ENCODE data around the gene GSTM1.
"Not testable (repeated sequence)": the region's sequence is repeated elsewhere in the genome, so short reads cannot be mapped to it uniquely, and the experiment has no call there.

The GSTM1 gene

DNA sequence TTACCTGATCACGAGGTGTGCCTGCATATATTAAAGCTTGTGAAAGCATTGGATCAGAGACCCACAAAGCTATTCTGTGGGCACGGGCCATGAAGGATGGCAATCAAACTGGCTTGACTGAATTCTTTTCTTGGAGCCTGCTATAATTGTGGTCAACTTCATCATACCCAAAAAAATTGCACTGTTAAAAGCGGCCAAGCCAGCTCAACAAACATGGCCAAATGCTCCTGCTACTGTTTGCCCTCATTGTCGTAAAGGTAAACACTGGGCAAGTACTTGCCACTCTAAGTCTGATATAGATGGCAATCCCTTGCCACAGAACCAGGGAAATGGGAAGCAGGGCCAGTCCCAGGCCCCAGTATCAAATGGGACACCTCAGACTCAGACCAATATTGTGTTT, 17.8 kb downstream of the GSTM1 start:
- no peak for TF ChIP-seq ZNF274 (IDR thresholded peaks at IDR 0.05; ENCODE audit: low read depth, low read length)
- no peak overlapping the region for H3K4me3 ChIP-seq (ENCODE audit: low read length)

DNA sequence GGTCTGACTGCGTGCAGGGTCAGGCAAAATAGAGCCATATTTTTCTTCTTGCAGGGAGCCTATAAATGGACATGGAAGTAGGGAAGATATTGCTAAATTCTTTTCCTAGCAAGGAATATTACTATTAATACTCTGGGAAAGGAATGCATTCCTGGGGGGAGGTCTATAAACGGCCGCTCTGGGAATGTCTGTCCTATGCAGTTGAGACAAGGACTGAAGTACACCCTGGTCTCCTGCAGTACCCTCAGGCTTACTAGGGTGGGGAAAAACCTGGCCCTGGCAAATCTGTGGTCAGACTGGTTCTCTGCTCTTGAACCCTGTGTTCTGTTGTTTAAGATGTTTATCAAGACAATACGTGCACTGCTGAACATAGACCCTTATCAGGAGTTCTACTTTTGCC, 21.3 kb downstream of the GSTM1 start:
- not testable (repeated sequence) for H3K4me3 ChIP-seq (ENCODE audit: low read length)

DNA sequence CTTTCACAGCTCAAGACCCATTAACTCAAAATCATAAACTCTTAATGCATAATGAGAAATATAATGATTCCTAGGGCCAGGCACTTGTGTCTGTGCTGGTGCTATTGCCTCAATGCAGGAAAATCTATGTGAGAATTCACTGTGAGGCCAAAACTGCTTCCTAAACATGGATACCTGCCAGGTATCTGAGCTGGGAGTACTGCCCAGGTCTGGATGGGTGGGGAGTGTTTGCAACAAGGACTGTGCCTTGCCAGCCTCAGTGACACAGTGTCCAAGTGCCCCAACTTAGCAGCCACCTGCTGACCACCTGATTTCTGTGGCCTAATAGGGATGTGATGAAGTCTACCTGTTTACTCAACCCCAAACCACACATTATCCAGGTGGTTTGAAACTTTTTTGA, 22.2 kb downstream of the GSTM1 start:
- not testable (repeated sequence) for H3K4me3 ChIP-seq (ENCODE audit: low read length)

DNA sequence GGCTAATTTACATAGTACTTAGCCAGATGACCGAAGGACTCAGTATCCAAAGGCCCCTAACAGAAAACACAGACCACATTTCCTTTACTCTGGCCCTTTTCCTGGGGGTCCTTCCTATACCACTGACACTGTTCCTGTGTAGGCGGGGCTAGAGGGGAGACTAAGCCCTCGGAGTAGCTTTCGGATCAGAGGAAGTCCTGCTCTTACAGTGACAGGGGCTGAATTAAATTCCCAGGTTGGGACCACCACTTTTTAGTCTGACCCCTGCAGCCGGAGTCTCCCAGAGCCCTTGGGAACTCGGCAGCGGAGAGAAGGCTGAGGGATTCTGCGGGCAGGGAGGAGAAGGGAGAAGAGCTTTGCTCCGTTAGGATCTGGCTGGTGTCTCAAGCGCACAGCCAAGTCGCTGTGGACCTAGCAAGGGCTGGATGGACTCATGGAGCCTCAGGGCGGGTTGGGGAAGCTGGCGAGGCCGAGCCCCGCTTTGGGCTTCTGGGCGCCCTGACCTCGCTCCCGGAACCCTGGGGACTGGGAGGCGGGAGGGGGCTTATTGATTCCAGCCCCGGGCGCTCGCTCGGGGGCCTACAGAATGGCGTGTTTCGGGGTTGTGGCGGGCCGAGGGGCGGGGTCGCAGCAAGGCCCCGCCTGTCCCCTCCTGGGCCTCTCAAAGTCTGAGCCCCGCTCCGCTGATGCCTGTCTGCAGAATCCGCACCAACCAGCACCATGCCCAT, 24.1 kb downstream of the GSTM1 start, which contains the start of gene GSTM5:
TSS of gene GSTM5 (plus strand) at position 659 of the 728 bp plus-strand sequence. CDS start at position 721, 62 bp downstream.
- H3K4me3 ChIP-seq (ENCODE audit: low read length), result not testable (repeated sequence)

DNA sequence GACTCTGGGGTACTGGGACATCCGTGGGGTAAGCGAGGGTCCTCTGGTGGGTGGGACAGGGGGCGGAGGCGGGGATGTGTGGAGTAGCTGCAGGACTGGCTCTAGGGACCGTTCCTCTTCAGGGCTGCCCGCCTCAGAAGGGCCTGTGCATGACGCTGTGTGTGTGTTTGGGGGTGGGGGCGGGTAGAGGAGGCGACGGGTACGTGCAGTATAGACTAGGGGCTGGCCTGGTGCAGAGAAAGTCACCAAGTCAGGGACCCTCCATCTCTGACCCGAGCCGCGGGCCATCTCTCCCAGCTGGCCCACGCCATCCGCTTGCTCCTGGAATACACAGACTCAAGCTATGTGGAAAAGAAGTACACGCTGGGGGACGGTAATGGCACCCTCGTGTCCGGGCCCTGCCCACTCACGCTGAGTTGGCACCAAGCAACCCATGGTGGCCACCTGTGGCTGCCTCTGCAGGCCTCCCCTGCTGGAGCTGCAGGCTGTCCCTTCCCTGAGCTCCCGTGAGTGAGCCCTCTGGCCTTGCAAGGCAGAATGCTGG, 24.8 kb downstream of the GSTM1 start:
- no peak overlapping the region for H3K4me3 ChIP-seq (ENCODE audit: low read length)
- TF ChIP-seq ZNF274 (IDR thresholded peaks at IDR 0.05; ENCODE audit: low read depth, low read length), result no peak

DNA sequence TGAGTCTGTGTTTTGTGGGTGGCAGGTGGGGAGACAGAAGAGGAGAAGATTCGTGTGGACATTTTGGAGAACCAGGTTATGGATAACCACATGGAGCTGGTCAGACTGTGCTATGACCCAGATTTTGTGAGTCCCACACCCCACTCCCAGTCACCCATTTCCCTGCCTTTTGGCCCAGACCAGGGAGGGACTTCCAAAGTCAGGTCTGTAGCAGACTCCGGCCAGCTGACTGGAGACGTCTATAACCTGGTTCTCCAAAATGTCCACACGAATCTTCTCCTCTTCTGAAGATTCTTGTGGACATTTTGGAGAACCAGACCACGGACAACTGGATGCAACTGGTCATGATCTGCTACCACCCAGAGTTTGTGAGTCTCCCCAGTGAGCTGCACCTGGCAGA, 26.0 kb downstream of the GSTM1 start:
- no peak for TF ChIP-seq ZNF274 (IDR thresholded peaks at IDR 0.05; ENCODE audit: low read depth, low read length)

DNA sequence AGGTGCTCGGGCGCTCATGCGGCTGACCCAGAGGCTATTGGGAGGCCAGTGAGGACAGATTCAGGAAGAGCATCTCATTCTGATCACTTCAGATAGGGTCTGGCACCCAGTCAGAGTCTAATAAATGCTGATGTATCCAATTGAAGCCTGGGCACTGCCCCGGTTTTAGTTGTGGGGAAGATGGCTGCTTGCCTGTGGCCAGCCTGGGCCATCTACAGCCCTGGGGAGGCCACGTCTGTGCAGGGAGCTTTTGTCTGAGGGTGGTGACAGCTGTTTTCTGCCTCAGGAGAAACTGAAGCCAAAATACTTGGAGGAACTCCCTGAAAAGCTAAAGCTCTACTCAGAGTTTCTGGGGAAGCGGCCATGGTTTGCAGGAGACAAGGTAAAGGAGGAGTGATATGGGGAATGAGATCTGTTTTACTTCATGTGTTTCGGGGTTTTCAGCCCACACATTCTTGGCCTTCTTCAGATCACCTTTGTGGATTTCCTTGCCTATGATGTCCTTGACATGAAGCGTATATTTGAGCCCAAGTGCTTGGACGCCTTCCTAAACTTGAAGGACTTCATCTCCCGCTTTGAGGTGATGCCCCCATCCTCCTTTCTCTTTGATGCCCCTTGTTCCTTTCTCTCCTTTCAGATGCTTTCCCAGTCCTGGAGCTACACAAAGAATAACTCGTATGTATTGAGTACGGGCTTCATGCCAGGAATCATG, 27.2 kb downstream of the GSTM1 start:
- TF ChIP-seq ZNF274 (IDR thresholded peaks at IDR 0.05; ENCODE audit: low read depth, low read length), result no peak

More for the DNA sequence above, 26.0 kb downstream of the GSTM1 start:
- H3K4me3 ChIP-seq (ENCODE audit: low read length), result no peak overlapping the region

DNA sequence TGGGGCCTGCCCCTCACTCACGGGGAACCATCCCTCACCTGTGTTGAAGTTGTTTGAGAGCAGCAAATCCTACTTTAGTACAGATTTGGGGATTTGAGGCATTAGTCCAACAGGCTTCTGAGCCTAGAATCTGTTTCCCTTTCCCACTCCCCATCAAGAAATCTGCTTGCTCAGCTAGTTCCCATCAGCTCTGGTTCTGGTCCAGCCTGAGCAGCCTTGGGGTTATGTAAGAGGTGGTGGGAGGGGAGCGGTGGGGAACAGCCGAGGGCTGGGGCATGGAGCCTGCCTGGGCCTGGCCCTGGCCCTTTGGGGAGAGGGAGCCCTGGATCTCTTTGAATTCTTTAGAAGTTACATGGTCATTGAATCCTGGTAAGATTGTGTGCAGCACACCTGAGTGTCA, 28.5 kb downstream of the GSTM1 start:
- H3K4me3 ChIP-seq (ENCODE audit: low read length), result no peak overlapping the region
- TF ChIP-seq ZNF274 (IDR thresholded peaks at IDR 0.05; ENCODE audit: low read depth, low read length), result no peak

More for the DNA sequence above, 27.2 kb downstream of the GSTM1 start:
- H3K4me3 ChIP-seq (ENCODE audit: low read length), result no peak overlapping the region

DNA sequence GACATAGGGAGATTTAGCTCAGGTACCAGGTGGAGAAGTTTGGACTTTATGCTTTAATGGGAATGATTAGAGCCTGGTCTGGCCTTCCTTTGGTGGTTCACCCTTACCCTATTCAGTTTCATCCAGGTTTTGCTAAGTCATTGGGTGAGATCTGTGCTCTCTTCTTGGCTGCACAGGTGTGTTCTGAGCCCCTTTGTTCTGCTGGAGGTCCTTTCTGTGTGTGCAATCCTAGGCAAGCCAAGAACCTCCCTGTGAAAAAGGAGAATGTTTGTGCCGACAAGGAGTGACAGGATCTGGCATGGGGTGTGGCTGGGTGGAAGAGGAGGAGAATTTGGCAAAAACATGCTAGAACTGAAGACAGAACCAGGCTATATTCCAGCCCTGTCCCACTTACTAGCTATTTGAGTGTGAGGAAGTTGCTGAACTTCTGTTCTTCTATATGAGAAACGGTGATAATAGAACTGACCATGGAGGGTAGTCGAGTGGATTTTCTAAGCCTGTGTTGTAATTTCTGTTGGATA, 29.0 kb downstream of the GSTM1 start:
- TF ChIP-seq ZNF274 (IDR thresholded peaks at IDR 0.05; ENCODE audit: low read depth, low read length), result no peak

DNA sequence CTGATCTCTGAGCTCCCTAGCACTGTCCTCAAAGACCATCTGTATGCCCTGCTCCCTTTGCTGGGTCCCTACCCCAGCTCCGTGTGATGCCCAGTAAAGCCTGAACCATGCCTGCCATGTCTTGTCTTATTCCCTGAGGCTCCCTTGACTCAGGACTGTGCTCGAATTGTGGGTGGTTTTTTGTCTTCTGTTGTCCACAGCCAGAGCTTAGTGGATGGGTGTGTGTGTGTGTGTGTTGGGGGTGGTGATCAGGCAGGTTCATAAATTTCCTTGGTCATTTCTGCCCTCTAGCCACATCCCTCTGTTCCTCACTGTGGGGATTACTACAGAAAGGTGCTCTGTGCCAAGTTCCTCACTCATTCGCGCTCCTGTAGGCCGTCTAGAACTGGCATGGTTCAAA, 30.1 kb downstream of the GSTM1 start:
- TF ChIP-seq ZNF274 (IDR thresholded peaks at IDR 0.05; ENCODE audit: low read depth, low read length), result no peak
- no peak overlapping the region for H3K4me3 ChIP-seq (ENCODE audit: low read length)

More for the DNA sequence above, 29.0 kb downstream of the GSTM1 start:
- no peak overlapping the region for H3K4me3 ChIP-seq (ENCODE audit: low read length)

DNA sequence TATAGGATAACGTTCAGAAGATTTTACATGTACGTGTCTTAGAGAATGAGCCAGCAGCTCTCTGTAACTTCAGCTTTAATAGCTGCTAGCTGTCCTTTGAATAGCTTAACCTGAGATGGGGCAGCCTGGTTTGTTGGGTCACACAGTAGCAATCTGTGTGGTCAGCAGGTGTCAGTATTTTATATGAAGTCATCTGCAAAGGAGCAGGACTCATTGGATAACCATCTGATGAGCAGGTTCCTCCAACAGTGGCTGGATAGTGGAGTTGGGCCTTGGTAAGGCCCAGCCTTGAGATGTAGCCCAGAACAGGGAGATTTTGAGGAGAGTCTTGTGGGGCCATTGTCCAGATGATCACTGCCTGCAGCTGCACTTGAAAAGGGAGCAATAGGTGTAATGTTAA, 30.9 kb downstream of the GSTM1 start:
- TF ChIP-seq ZNF274 (IDR thresholded peaks at IDR 0.05; ENCODE audit: low read depth, low read length), result no peak

DNA sequence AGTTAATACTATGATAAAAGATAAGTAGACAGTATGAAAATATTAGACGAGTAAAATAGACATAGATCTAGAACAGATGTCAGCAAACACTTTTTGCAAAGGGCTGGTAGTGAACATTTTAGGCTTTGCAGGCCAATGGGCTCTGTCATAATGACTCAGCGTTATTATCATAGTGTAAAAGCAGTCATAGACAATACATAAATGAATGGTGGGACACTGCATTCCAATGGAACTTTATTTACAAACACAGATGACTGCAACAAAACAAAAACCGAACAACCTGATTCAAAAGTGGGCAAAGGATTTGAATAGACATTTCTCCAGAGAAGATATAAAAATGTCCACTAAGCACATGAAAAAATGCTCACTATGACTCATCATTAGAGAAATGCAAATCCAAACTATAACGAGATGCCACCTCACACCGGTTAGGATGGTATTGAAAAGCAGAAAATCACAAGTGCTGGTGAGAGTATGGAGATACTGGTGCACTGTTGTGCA, 31.8 kb downstream of the GSTM1 start:
- no peak overlapping the region for H3K4me3 ChIP-seq (ENCODE audit: low read length)
- TF ChIP-seq ZNF274 (IDR thresholded peaks at IDR 0.05; ENCODE audit: low read depth, low read length), result no peak

More for the DNA sequence above, 30.9 kb downstream of the GSTM1 start:
- no peak overlapping the region for H3K4me3 ChIP-seq (ENCODE audit: low read length)

DNA sequence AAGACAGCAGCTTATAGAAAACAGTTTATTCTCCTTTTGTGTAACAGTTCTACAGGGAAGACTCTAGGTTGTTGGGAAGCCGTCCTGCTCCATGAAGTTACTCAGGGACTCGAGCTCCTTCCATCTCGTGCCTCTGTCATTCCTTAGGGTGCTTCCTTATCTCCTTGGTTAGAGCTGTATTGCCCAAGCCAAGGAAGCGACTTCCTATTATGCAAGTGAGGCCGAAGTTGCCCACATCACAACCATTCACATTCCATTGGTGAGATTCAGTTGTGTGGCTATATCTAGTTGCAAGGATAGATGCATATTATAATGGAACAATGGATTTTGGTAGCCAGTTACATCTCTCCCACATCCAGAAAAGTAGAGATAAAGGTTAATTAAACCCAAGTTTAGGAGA, 33.4 kb downstream of the GSTM1 start:
- no peak for TF ChIP-seq ZNF274 (IDR thresholded peaks at IDR 0.05; ENCODE audit: low read depth, low read length)
- no peak overlapping the region for H3K4me3 ChIP-seq (ENCODE audit: low read length)

DNA sequence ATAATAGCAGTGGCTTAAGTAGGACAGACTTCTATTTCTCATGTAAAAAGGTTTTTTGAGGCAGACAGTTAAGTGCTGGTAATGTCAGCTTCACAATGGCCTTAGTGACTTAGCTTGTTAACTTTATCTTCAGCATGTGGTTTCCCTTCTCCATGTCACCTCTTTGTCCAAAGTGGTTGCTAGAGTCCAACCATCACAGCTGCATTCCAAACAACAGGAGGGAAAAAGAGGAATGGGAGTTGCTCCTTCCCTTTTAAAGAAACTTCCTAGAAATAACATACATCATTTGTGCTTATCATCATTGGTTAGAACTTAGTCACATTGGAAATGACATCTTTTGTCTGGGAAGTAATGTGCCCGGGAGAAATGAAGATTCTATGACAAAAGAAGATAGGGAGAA, 34.4 kb downstream of the GSTM1 start:
- no peak for TF ChIP-seq ZNF274 (IDR thresholded peaks at IDR 0.05; ENCODE audit: low read depth, low read length)
- no peak overlapping the region for H3K4me3 ChIP-seq (ENCODE audit: low read length)
